IMR-90 (cell line): ENCODE data around the gene CDC25B. TPM values are rescaled to one million over a fixed set of nuclear protein-coding genes. Genes with fewer than 3 reads are reported as not detected.

Experiments
- ATAC-seq: fragments of 200-7000 bp; cut with Tn5 transposase; 2 replicates; pipeline ENCODE4 v1.9.1; 2020; ENCODE audit warnings: low read depth, mild to moderate bottlenecking, moderate library complexity
- BruUV-seq: library from RNA; stranded (reverse); fragments of 400-500 nt; replicated peaks from 2 replicates; lab custom pipeline; 2021; lab: Mats Ljungman, UMichigan
- CTCF ChIA-PET: fragments of 300-600 bp; formaldehyde crosslinking; extraction: SDS; loops from one replicate; lab custom pipeline; 2021; ENCODE audit warnings: antibody characterized with exemption; lab: Yijun Ruan, JAX
- POLR2A ChIA-PET: fragments of 300-600 bp; sonication (Branson Sonifier 250); formaldehyde crosslinking; loops from one replicate; lab custom pipeline; 2022; ENCODE audit warnings: antibody characterized with exemption; ENCODE audit not compliant: unreplicated experiment; lab: Charles Lee
- DNase-seq: peaks from one replicate; pipeline ENCODE4 v3.0.0; 2013
- H2AFZ ChIP-seq: replicated peaks from 2 replicates; pipeline ENCODE3; 2013; ENCODE audit warnings: low read length, mild to moderate bottlenecking; ENCODE audit not compliant: poor library complexity
- H2AK5ac ChIP-seq: 2 replicates; pipeline ENCODE4 v1.6.1; 2013; ENCODE audit warnings: low read depth, low read length, inconsistent platforms
- H2AK9ac ChIP-seq: replicated peaks from 2 replicates; pipeline ENCODE3; 2013; ENCODE audit warnings: mild to moderate bottlenecking, low read depth, low read length, moderate library complexity; ENCODE audit not compliant: poor library complexity
- H2BK120ac ChIP-seq: 2 replicates; pipeline ENCODE4 v1.6.1; 2013; ENCODE audit warnings: low read depth, low read length, inconsistent platforms
- H2BK15ac ChIP-seq: 3 replicates; pipeline ENCODE4 v1.6.1; 2013; ENCODE audit warnings: low read depth, low read length, inconsistent platforms
- H2BK20ac ChIP-seq: 2 replicates; pipeline ENCODE4 v1.6.1; 2013; ENCODE audit warnings: low read depth, mild to moderate bottlenecking, inconsistent platforms, low read length, moderate library complexity
- H2BK5ac ChIP-seq: 2 replicates; pipeline ENCODE4 v1.6.1; 2013; ENCODE audit warnings: mild to moderate bottlenecking, low read depth, low read length, inconsistent platforms; ENCODE audit not compliant: poor library complexity, severe bottlenecking
- H3K14ac ChIP-seq: replicated peaks from 2 replicates; pipeline ENCODE4 v1.6.1; 2013; ENCODE audit warnings: low read depth, low read length, inconsistent platforms
- H3K18ac ChIP-seq: 2 replicates; pipeline ENCODE4 v1.6.1; 2013; ENCODE audit warnings: low read depth, low read length, control low read depth
- H3K23ac ChIP-seq: 2 replicates; pipeline ENCODE4 v1.6.1; 2013; ENCODE audit warnings: low read depth, low read length, inconsistent platforms
- H3K27ac ChIP-seq: 2 replicates; pipeline ENCODE4 v1.5.1; 2013; ENCODE audit warnings: mild to moderate bottlenecking, control low read depth, low read length; ENCODE audit not compliant: insufficient read depth
- H3K27me3 ChIP-seq: 2 replicates; pipeline ENCODE4 v1.6.1; 2013; ENCODE audit warnings: low read length; ENCODE audit not compliant: control insufficient read depth, insufficient read depth
- H3K36me3 ChIP-seq: 2 replicates; pipeline ENCODE4 v1.6.1; 2013; ENCODE audit warnings: low read length, mixed read lengths; ENCODE audit not compliant: control insufficient read depth, insufficient read depth
- H3K4ac ChIP-seq: 2 replicates; pipeline ENCODE4 v1.6.1; 2013; ENCODE audit warnings: low read depth, low read length, inconsistent platforms
- H3K4me1 ChIP-seq: 2 replicates; pipeline ENCODE4 v1.6.1; 2013; ENCODE audit warnings: low read length, mixed read lengths; ENCODE audit not compliant: control insufficient read depth, insufficient read depth
- H3K4me2 ChIP-seq: 2 replicates; pipeline ENCODE4 v1.6.1; 2013; ENCODE audit warnings: low read depth, mild to moderate bottlenecking, control low read depth, low read length, moderate library complexity
- H3K4me3 ChIP-seq: 2 replicates; pipeline ENCODE4 v1.5.1; 2013; ENCODE audit warnings: low read depth, mild to moderate bottlenecking, control low read depth, low read length, moderate library complexity; ENCODE audit not compliant: insufficient read depth
- H3K56ac ChIP-seq: 2 replicates; pipeline ENCODE4 v1.6.1; 2013; ENCODE audit warnings: low read length, inconsistent platforms; ENCODE audit not compliant: insufficient read depth; ENCODE audit errors: extremely low read depth
- H3K79me1 ChIP-seq, 2 experiments: 2 replicates each; pipeline ENCODE4 v1.6.1; 2013; ENCODE audit warnings: low read length in 2 of 2, inconsistent platforms in 1 of 2, low read depth in 1 of 2
- H3K9ac ChIP-seq: 2 replicates; pipeline ENCODE4 v1.6.1; 2013; ENCODE audit warnings: low read depth, low read length, control low read depth
- H3K9me1 ChIP-seq: 2 replicates; pipeline ENCODE4 v1.6.1; 2013; ENCODE audit warnings: low read length, inconsistent platforms; ENCODE audit not compliant: insufficient read depth
- H3K9me3 ChIP-seq: 2 replicates; pipeline ENCODE4 v1.6.1; 2013; ENCODE audit warnings: low read length; ENCODE audit not compliant: control insufficient read depth, insufficient read depth
- H4K20me1 ChIP-seq: 2 replicates; pipeline ENCODE4 v1.6.1; 2013; ENCODE audit warnings: low read length, inconsistent platforms; ENCODE audit not compliant: insufficient read depth
- H4K5ac ChIP-seq: 2 replicates; pipeline ENCODE4 v1.6.1; 2013; ENCODE audit warnings: mild to moderate bottlenecking, low read depth, low read length, control low read depth
- H4K8ac ChIP-seq, 2 experiments: 2 replicates each; pipeline ENCODE4 v1.6.1; 2013; ENCODE audit warnings: low read depth in 2 of 2, low read length in 2 of 2, control low read depth in 1 of 2, inconsistent platforms in 1 of 2
- H4K91ac ChIP-seq: 2 replicates; pipeline ENCODE4 v1.6.1; 2013; ENCODE audit warnings: low read depth, low read length, inconsistent platforms; ENCODE audit not compliant: insufficient read depth
- BHLHE40 ChIP-seq: fragments of 150-350 bp; IDR thresholded peaks from 2 replicates; pipeline ENCODE4 v1.6.1; 2016; ENCODE audit warnings: mild to moderate bottlenecking, low read depth, low read length
- CEBPB ChIP-seq: IDR thresholded peaks from 2 replicates; pipeline ENCODE4 v1.6.1; 2012; ENCODE audit warnings: low read depth, low read length, improper control_type of control experiment
- CHD1 ChIP-seq: IDR thresholded peaks from 2 replicates; pipeline ENCODE4 v1.6.1; 2012; ENCODE audit warnings: low read depth, low read length, improper control_type of control experiment
- CTCF ChIP-seq: conservative IDR thresholded peaks from 2 replicates; pipeline ENCODE4 v1.5.1; 2012; ENCODE audit warnings: mild to moderate bottlenecking, low read depth, low read length, improper control_type of control experiment
- ELK1 ChIP-seq: fragments of 150-350 bp; IDR thresholded peaks from 2 replicates; pipeline ENCODE4 v1.6.1; 2016; ENCODE audit warnings: low read depth, mild to moderate bottlenecking, low read length, moderate library complexity, borderline replicate concordance
- FOS ChIP-seq: fragments of 150-350 bp; IDR thresholded peaks from 2 replicates; pipeline ENCODE4 v1.6.1; 2016; ENCODE audit warnings: low read depth, low read length
- MAFK ChIP-seq: IDR thresholded peaks from 2 replicates; pipeline ENCODE4 v1.6.1; 2012; ENCODE audit warnings: low read depth, low read length, improper control_type of control experiment
- MAZ ChIP-seq: IDR thresholded peaks from 2 replicates; pipeline ENCODE4 v1.6.1; 2012; ENCODE audit warnings: low read depth, mild to moderate bottlenecking, low read length, improper control_type of control experiment, moderate library complexity, borderline replicate concordance
- MXI1 ChIP-seq: IDR thresholded peaks from 2 replicates; pipeline ENCODE4 v1.6.1; 2012; ENCODE audit warnings: low read depth, mild to moderate bottlenecking, low read length, moderate library complexity, borderline replicate concordance
- NFE2L2 ChIP-seq: fragments of 150-350 bp; IDR thresholded peaks from 2 replicates; pipeline ENCODE4 v1.6.1; 2016; ENCODE audit warnings: low read depth, mild to moderate bottlenecking, low read length
- POLR2A ChIP-seq: IDR thresholded peaks from 2 replicates; pipeline ENCODE4 v1.6.1; 2012; ENCODE audit warnings: mild to moderate bottlenecking, low read depth, low read length
- RAD21 ChIP-seq: IDR thresholded peaks from 2 replicates; pipeline ENCODE4 v1.6.1; 2012; ENCODE audit warnings: low read length, improper control_type of control experiment
- RCOR1 ChIP-seq: IDR thresholded peaks from 2 replicates; pipeline ENCODE4 v1.6.1; 2012; ENCODE audit warnings: mild to moderate bottlenecking, low read length, improper control_type of control experiment; ENCODE audit not compliant: insufficient replicate concordance
- RFX5 ChIP-seq: IDR thresholded peaks from 2 replicates; pipeline ENCODE4 v1.8.0; 2012; ENCODE audit warnings: low read depth, mild to moderate bottlenecking, low read length, moderate library complexity
- SMC3 ChIP-seq: fragments of 150-350 bp; IDR thresholded peaks from 2 replicates; pipeline ENCODE4 v1.6.1; 2016; ENCODE audit warnings: low read depth, mild to moderate bottlenecking, antibody characterized with exemption, low read length, moderate library complexity
- USF2 ChIP-seq: fragments of 150-350 bp; IDR thresholded peaks from 2 replicates; pipeline ENCODE4 v1.6.1; 2017; ENCODE audit warnings: mild to moderate bottlenecking, antibody characterized with exemption, low read length, low read depth
- WGBS, 2 experiments: methylation state at CpG; one replicate each; pipeline versions ENCODE4 v1.1.5 to v1.1.7; 2013; ENCODE audit warnings: missing lambda C conversion rate in 2 of 2; ENCODE audit not compliant: insufficient read length in 1 of 2; ENCODE audit errors: extremely low coverage in 2 of 2; 5-methylcytosine and 5-hydroxymethylcytosine counted together
- dilution Hi-C: fragments of 300-500 bp; cut with HindIII; formaldehyde crosslinking; loops from one replicate; pipeline ENCODE4 v1.14.3; 2018; ENCODE audit warnings: low sequenced_read_pairs; ENCODE audit not compliant: unreplicated experiment
- in situ Hi-C: fragments of 300-500 bp; cut with MboI; formaldehyde crosslinking; loops from 3 replicates; pipeline ENCODE4 v1.14.3; 2019; ENCODE audit warnings: low sequenced_read_pairs, inconsistent platforms, mixed read lengths
- intact Hi-C: fragments of 100-400 bp; cut with micrococcal nuclease; formaldehyde crosslinking; loops from 2 replicates; pipeline ENCODE4 v1.10.0; 2022
- polyA plus RNA-seq, 3 experiments: library from polyadenylated mRNA; depleted of rRNA; stranded (reverse); fragments of >200 nt; gene quantifications; 2 replicates each; pipeline ENCODE4 v1.2.3, GENCODE V29; 2012; ENCODE audit warnings: low replicate concordance in 1 of 3
- total RNA-seq: library from RNA; depleted of rRNA; stranded (reverse); fragments of >200 nt; gene quantifications from 2 replicates; pipeline ENCODE4 v1.2.3, GENCODE V29; 2012

Gene CDC25B
- total and polyA plus RNA-seq, 2 of the 4 experiments (the other 2 are of a cell fraction), result 14.5 to 50.5 TPM

- no peak overlapping the region for H3K23ac ChIP-seq
- H2BK20ac ChIP-seq, result no peak overlapping the region
- no peak overlapping the region for H4K5ac ChIP-seq
- BruUV-seq, result no TSS peak
- H3K9me3 ChIP-seq, result no peaks in the 10 kb centered on the region
- no peak overlapping the region; the same call in 1 of the 2 replicates for H2BK120ac ChIP-seq
- WGBS, 2 experiments, result no CpG with 5 or more reads among the region's 7 CpGs
- H2BK15ac ChIP-seq, result no peak overlapping the region
- DNase-seq (no peak), ATAC-seq (no peak)
- H4K91ac ChIP-seq, result no peak overlapping the region
- H4K20me1 ChIP-seq, result no peaks in the 10 kb centered on the region
- H2AFZ ChIP-seq, result no peak overlapping the region
- H4K8ac ChIP-seq, result no peak overlapping the region
- no peak overlapping the region for H3K9ac ChIP-seq
- in situ Hi-C loops, result no loop called here
- no peak overlapping the region for H3K4ac ChIP-seq
- peaks cover 18% of the 10 kb centered on the region for H3K4me1 ChIP-seq
- no peak overlapping the region for H3K18ac ChIP-seq
- CTCF ChIA-PET, result interaction anchor here (1.3 kb wide), 1 partner anchor 29 kb away, joined by 4 read pairs; the partner anchor contains the start of gene CENPB
- no peak overlapping the region for H3K27ac ChIP-seq
- no peak overlapping the region for H2AK5ac ChIP-seq
- dilution Hi-C loops, result no loop called here
- H3K4me3 ChIP-seq, result no peak overlapping the region
- H3K56ac ChIP-seq, result no peak overlapping the region
- H3K9me1 ChIP-seq, result peaks cover 19% of the 10 kb centered on the region
- no peak for TF ChIP-seq CEBPB
- no peak for TF ChIP-seq MAZ
- no peak for TF ChIP-seq MAFK
- TF ChIP-seq FOS, result no peak
- no peak for TF ChIP-seq RFX5
- TF ChIP-seq RCOR1, result no peak
- no peak for TF ChIP-seq CTCF
- no peak for TF ChIP-seq SMC3
- TF ChIP-seq MXI1, result no peak
- TF ChIP-seq NFE2L2, result no peak
- TF ChIP-seq RAD21, result no peak
- no peak for TF ChIP-seq USF2
- no peak for TF ChIP-seq CHD1
- TF ChIP-seq ELK1, result no peak
- TF ChIP-seq POLR2A, result no peak
- TF ChIP-seq BHLHE40, result no peak
- POLR2A ChIA-PET, result no interaction called here
- no peaks in the 10 kb centered on the region for H3K27me3 ChIP-seq
- no peak overlapping the region for H2AK9ac ChIP-seq
- no peak overlapping the region for H3K14ac ChIP-seq
- H3K36me3 ChIP-seq, result no peaks in the 10 kb centered on the region
- no peak overlapping the region for H2BK5ac ChIP-seq
- intact Hi-C loops, result no loop called here
- H3K4me2 ChIP-seq, result no peak overlapping the region
- H3K79me1 ChIP-seq, result peaks cover 4 to 30% of the 10 kb centered on the region in 2 experiments; a peak in 3 of 4 replicates
Observed at GRCh38 chr20:3814928-3815495, 18.9 kb downstream of the CDC25B start.
